Measurements from ENCODE around the gene NUP153. TPM values are rescaled to one million over a fixed set of nuclear protein-coding genes. Genes with fewer than 3 reads are reported as not detected.

Gene NUP153
- total and polyA plus RNA-seq, 10 of the 15 experiments (the other 5 are each of a cell fraction or from before 2014, with no cell fraction given) = 13.9 to 77.7 (median 56.2) TPM

- TF ChIP-seq, protein P1, sequence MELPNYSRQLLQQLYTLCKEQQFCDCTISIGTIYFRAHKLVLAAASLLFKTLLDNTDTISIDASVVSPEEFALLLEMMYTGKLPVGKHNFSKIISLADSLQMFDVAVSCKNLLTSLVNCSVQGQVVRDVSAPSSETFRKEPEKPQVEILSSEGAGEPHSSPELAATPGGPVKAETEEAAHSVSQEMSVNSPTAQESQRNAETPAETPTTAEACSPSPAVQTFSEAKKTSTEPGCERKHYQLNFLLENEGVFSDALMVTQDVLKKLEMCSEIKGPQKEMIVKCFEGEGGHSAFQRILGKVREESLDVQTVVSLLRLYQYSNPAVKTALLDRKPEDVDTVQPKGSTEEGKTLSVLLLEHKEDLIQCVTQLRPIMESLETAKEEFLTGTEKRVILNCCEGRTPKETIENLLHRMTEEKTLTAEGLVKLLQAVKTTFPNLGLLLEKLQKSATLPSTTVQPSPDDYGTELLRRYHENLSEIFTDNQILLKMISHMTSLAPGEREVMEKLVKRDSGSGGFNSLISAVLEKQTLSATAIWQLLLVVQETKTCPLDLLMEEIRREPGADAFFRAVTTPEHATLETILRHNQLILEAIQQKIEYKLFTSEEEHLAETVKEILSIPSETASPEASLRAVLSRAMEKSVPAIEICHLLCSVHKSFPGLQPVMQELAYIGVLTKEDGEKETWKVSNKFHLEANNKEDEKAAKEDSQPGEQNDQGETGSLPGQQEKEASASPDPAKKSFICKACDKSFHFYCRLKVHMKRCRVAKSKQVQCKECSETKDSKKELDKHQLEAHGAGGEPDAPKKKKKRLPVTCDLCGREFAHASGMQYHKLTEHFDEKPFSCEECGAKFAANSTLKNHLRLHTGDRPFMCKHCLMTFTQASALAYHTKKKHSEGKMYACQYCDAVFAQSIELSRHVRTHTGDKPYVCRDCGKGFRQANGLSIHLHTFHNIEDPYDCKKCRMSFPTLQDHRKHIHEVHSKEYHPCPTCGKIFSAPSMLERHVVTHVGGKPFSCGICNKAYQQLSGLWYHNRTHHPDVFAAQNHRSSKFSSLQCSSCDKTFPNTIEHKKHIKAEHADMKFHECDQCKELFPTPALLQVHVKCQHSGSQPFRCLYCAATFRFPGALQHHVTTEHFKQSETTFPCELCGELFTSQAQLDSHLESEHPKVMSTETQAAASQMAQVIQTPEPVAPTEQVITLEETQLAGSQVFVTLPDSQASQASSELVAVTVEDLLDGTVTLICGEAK (IDR thresholded peaks at IDR 0.05; ENCODE audit: borderline replicate concordance) = 0 out of 2 replicates have a peak, but pooled peaks have one; percentile 18
- no peak for TF ChIP-seq YBX1 (IDR thresholded peaks at IDR 0.05)
- TF ChIP-seq, protein P2, sequence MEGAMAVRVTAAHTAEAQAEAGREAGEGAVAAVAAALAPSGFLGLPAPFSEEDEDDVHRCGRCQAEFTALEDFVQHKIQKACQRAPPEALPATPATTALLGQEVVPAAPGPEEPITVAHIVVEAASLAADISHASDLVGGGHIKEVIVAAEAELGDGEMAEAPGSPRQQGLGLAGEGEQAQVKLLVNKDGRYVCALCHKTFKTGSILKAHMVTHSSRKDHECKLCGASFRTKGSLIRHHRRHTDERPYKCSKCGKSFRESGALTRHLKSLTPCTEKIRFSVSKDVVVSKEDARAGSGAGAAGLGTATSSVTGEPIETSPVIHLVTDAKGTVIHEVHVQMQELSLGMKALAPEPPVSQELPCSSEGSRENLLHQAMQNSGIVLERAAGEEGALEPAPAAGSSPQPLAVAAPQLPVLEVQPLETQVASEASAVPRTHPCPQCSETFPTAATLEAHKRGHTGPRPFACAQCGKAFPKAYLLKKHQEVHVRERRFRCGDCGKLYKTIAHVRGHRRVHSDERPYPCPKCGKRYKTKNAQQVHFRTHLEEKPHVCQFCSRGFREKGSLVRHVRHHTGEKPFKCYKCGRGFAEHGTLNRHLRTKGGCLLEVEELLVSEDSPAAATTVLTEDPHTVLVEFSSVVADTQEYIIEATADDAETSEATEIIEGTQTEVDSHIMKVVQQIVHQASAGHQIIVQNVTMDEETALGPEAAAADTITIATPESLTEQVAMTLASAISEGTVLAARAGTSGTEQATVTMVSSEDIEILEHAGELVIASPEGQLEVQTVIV (IDR thresholded peaks at IDR 0.05; ENCODE audit: borderline replicate concordance, partially characterized antibody) = no peak
- no peak for TF ChIP-seq STAT3 (IDR thresholded peaks at IDR 0.05; ENCODE audit: low read depth, low read length)
- TF ChIP-seq, protein P3, sequence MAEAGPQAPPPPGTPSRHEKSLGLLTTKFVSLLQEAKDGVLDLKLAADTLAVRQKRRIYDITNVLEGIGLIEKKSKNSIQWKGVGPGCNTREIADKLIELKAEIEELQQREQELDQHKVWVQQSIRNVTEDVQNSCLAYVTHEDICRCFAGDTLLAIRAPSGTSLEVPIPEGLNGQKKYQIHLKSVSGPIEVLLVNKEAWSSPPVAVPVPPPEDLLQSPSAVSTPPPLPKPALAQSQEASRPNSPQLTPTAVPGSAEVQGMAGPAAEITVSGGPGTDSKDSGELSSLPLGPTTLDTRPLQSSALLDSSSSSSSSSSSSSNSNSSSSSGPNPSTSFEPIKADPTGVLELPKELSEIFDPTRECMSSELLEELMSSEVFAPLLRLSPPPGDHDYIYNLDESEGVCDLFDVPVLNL (IDR thresholded peaks at IDR 0.05; ENCODE audit: low read depth, low read length) = no peak
- no peak for TF ChIP-seq CUX1 (IDR thresholded peaks at IDR 0.05; ENCODE audit: insufficient replicate concordance, low read depth, low read length)
- TF ChIP-seq ZNF384 (IDR thresholded peaks at IDR 0.05; ENCODE audit: borderline replicate concordance, low read depth, low read length) = no peak
- no peak for TF ChIP-seq WRNIP1 (IDR thresholded peaks at IDR 0.05; ENCODE audit: borderline replicate concordance, low read depth, low read length)
- no peak for TF ChIP-seq FOS (IDR thresholded peaks at IDR 0.05; ENCODE audit: borderline replicate concordance, extremely low read depth, insufficient read length)
These were observed 105.4 kb downstream of the NUP153 start (continued) for GRCh38 chr6:17601386-17601703.

All from GM12878 (cell line).